Endothelial cell of hepatic sinusoid (primary cell): Measurements from ENCODE around the gene KDM2A.
"Not testable (repeated sequence)": the region's sequence is repeated elsewhere in the genome, so short reads cannot be mapped to it uniquely, and the experiment has no call there.

ENCODE experiments used
- in situ Hi-C: cut with HindIII; loops from 2 replicates; pipeline ENCODE4 v1.10.0; 2017; ENCODE audit warnings: low sequenced_read_pairs

The KDM2A gene

DNA sequence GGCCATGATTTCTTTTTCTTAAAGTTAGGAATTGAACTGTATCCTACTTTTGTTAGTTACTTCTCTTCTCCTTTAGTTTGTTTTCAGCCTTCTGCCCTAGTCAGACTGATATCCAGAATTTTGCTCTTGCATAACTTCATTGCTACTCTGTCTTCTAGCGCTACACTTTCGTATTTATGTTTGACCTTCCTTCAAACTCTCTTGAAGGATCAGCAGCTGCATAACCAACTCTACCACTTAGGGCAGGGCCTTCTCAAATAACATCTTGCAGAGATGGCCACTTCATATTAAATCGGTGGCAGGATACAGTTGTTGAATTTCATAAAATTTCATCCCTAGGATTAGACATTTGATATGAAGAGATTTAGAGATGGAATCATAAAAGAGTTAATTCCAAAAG, 43.9 kb downstream of the KDM2A start:
- in situ Hi-C loops: no loop called here

DNA sequence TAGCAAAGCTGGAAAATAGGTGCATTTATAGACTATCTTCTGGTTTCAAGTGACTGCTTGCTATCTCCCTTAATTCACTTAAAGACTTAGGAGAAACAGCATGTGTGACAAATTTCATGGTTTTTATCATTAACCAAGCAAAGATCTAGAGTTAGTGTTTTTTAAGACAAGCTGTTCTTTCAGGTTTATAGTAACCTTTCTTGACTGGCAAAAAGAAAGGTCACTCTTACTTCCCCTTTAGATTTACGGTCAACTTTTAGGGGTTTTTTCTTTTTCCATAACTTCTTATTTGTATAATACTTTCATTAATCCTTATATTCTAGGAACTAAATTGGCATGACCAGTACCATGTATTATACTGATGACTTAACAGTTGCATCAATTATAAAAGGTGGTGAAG, 46.6 kb downstream of the KDM2A start:
- in situ Hi-C loops: no loop called here

DNA sequence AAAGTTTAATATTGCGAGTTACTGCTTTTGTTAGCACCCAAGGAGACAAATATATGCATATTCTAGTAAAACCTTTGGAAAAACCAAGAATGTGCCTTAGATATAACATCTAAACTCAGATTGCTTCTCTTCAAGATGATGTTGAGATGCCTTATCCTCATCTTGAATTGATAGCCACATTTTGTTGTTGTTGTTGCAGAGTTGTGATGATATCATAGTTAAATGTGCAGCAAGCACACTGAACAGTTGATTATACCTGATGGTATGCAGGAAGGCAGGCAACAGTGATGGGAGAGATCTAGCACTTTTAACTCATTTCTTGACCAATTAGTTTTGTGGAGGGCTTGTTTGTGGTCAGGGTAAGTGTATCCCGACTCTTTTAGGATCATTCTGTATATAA, 48.0 kb downstream of the KDM2A start:
- in situ Hi-C loops: no loop called here

DNA sequence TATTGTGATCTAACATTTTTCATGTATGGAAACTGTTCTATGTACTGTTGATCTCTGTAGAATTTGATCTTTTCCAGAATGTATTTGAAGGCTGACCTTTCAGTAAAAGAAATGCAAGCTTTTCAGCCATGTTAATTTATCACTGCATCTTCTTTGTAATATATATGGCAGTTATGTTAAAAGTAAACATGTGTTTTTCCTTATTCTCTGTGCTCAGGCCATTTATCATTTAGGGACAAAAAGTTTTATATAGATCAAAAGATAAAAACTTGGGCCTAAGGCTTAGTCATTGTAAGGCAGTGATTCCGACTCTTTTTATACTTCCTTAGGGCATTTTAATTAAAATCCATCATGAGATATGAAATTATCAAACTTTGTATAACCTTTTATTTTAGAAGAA, 48.7 kb downstream of the KDM2A start:
- in situ Hi-C loops: no loop called here

DNA sequence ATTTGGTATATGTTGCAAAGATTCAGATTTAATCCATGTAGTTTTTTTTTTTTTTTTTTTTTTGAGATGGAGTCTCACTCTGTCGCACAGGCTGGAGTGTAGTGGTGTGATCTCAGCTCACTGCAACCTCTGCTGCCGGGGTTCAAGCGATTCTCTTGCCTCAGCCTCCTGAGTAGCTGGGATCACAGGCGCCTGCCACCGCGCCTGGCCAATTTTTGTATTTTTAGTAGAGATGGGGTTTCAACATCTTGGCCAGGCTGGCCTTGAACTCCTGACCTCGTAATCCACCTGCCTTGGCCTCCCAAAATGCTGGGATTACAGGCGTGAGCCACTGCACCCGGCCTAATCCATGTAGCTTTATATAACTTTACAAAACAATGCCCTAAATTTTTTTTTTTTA, 49.8 kb downstream of the KDM2A start:
- in situ Hi-C loops: not testable (repeated sequence)

DNA sequence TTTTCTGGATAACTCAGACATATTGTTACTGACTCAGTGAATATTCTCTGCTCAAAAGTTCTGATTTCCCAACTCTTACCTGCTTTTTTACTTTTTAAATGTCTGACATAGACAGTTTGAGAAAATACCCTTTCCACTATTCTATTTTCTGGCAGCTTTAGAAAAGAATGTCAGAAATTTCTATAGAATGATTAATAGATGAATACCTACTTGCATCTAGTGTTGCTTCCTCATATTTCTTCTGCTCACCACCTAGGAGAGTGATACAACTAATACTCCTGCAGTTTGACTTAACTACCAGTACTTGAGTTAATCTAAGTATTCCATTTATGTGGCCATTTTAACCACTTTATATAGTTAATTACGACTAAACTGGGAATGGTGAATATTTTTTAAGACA, 55.2 kb downstream of the KDM2A start:
- in situ Hi-C loops: no loop called here

DNA sequence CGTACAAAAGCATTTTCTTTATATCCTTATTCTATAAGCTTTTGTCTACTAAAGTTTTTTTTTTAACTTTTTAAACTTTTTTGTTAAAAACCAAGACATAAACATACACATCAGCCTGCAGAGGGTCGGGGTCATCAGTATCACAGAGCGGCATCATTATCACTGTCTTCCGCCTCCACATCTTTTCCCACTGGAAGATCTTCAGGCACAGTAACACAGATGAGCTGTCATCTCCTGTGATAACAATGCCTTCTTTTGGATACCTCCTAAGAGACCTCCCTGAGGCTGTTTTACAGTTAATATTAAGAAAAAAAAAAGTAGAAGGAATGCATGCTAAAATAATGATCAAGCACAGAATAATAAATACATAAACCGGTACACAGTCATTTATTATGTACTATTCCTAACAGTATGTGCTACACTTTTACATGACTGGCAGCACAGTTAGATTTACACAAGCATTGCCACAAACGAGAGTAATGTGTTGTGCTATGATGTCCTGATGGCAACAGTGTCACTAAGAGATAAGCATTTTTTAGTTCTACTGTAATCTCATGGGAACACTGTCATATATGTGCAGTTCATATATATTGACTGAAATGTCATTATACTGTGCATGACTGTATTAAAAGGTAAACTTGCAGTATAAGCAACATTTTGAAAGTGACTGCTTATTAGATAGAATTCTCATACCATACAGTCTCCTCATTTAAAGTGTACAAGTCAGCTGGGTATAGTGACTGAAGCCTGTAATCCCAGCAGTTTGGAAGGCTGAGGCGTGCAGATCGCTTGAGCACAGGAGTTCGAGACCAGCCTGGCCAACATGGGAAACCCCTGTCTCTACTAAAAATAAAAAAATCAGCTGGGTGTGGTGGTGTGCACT, 58.6 kb downstream of the KDM2A start:
- in situ Hi-C loops: loop anchor here (5.0 kb wide), 2 partner anchors 50 to 55 kb away; no protein-coding TSS in a partner anchor

DNA sequence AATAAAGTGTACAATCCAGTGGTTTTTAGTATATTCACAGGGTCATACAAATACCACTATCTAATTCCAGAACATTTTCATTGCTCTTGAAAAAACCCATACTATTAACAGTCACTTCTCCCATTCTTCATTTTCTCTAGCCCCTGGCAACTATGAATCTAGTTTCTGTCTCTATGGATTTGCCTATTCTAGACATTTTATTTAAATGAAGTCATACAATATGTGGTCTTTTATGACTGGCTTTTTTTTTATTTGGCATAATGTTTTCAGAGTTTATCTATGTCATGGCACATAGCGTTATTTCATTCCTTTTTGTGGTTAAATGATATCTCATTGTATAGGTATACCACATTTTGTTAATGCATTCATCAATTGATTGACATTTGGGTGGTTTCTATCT, 59.4 kb downstream of the KDM2A start:
- in situ Hi-C loops: loop anchor here (5.0 kb wide), 2 partner anchors 51 to 54 kb away; no protein-coding TSS in a partner anchor

DNA sequence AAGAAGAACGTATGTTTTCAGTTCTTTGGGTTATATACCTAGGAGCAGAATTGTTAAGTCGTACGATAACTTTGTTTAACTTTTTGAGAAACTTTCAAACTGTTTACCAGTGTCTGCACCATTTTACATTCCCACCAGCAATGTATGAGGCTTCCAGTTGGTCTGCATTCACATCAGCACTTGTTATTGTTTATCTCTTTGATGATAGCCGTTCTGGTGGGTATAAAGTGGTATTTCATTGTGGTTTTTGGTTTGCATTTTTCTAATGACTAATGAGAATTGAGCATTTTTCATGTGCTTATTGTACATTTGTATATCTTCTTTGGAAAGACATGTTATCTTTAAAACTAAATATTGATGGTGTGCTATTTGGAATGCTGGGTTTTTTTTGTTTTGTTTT, 59.8 kb downstream of the KDM2A start:
- in situ Hi-C loops: loop anchor here (5.0 kb wide), 2 partner anchors 52 to 53 kb away; no protein-coding TSS in a partner anchor

DNA sequence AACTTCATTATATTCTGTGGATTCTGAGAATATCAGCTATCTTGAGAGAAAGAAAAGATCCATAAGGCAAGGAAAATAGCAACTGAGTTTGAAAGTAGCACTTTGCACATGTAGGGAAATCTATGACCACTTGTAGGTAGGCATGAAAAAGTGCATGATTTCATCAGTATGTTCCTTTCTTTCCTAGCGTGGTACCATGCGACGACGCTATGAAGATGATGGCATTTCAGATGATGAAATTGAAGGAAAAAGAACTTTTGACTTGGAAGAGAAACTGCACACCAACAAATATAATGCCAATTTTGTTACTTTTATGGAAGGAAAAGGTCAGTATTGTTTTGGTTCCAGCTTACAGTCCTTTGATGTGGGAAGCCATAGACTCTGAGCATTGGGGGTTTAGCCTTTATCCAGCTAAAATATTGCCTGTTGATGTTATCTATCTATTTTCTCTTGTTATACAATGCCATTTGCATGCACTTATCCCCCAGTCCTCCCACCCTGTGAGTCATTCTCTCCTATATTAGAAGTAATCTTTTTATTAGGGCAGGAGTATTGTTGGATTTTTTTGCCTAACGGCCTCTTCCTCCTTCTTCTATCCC, 60.9 kb downstream of the KDM2A start:
- in situ Hi-C loops: loop anchor here (5.0 kb wide), 2 partner anchors 52 to 53 kb away; no protein-coding TSS in a partner anchor

DNA sequence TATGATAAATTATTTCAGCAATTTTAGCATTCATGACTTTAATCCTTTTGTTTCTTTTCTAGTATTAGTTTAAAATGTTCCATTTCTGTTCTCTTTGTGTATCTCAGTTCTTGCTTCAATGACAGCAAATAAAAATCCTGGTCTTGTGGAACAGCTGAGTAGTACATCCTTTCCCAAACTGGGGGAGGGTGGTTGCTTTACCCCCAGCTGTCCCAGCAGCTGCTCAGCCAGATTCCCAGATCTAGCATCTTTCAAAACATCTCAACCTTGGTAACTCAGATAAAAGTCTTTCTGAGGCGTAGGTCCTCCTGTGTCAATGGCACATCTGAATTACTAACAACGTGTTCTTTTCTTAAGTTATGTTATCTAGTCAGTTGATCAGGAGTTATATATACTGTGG, 75.0 kb downstream of the KDM2A start:
- in situ Hi-C loops: no loop called here

DNA sequence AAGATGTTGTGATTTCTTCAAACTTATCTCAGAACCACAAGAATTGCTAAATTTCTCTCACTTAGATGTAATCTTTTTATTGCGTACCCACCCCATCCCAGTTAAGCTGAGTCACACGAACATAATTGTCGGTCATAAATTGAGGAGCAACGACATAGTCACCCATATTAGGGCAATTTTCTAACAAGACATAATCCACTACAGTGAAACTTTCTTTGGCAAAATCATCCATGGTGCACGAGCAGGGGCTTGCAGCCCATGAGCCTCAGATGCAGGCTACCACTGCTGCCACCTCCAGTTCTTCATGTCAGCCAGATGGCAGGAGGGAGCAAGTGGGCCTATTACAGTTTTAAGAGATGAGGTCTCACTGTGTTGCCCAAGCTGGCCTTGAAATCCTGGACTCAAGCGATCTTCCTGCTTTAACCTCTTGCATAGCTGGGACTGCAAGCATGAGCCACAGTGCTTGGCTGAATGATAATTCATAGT, 77.0 kb downstream of the KDM2A start:
- in situ Hi-C loops: no loop called here

DNA sequence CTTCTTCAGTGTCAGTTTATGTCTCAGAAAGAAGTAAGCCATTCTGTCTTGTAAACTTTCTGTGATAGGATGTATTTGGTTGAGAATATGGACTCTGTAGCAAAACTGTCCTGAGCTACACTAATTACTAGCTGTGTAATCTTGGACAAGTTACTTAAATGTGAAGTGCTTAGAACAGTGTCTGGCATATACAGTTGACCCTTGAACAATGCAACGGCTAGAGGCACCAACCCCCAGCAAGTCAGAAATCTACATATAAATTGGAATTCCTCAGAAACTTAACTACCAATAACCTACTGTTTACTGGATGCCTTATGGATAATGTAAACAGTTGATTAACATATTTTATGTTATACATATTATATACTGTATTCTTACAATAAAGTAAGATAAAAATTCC, 78.5 kb downstream of the KDM2A start:
- in situ Hi-C loops: no loop called here

DNA sequence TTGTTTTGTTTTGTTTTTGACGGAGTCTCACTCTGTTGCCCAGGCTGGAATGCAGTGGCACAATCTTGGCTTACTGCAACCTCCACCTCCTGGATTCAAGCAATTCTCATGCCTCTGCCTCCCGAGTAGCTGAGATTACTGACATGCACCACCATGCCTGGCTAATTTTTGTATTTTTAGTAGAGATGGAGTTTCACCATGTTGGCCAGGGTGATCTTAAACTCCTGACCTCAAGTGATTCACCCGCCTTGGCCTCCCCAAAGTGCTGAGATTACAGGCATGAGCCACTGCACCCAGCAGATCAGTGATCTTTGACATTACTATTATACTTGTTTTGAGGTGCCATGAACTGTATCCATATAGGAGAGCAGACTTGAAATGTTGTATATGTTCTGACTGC, 79.7 kb downstream of the KDM2A start:
- in situ Hi-C loops: not testable (repeated sequence)

DNA sequence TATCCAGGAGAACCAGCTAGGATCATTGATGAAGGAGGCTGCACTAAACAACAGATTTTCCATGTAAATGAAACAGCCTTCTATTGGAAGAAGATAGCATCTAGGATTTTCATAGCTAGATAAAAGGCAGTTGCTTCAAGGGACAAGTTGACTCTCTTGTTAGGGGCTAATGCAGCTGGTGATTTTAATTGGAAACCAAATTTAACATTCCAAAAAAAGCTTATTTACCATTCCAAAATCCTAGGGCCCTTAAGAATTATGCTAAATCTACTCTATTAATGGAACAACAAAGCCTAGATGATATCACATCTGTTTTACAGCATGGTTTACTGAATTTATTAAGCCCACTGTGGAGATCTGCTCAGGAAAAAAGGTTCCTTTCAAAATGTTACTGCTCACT, 80.7 kb downstream of the KDM2A start:
- in situ Hi-C loops: no loop called here

DNA sequence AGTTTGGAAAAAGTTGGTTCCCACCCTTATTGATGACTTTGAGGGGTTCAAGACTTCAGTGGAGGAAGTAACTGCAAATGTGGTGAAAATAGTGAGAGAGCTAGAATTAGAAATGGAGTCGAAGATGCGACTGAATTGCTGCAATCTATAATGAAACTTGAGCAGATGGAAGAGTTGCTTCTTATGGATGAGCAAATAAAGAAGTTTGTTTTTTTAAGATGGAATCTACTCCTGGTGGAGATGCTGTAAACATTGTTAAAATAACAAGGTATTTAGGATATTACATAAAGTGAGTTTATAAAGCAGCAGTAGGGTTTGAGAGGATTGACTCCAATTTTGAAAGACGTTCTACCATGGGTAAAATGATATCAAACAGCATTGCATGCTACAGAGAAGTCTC, 83.0 kb downstream of the KDM2A start:
- in situ Hi-C loops: no loop called here

DNA sequence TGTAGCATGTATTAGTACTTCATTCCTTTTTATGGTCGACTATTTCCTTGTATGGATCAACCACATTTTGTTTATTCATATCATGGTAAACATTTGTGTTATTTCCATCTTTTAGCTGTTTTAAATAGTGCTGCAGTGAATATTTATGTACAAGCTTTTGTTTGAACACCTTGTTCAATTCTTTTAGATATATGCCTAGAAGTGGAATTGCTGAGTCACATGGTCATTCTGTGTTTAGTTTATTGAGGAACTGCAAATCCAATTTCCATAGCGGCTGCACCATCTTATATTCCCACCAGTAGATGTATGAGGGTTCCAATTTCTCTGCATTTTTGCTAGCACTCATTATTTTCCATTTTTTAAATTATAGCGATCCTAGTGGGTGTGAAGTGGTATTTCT, 85.8 kb downstream of the KDM2A start:
- in situ Hi-C loops: no loop called here

DNA sequence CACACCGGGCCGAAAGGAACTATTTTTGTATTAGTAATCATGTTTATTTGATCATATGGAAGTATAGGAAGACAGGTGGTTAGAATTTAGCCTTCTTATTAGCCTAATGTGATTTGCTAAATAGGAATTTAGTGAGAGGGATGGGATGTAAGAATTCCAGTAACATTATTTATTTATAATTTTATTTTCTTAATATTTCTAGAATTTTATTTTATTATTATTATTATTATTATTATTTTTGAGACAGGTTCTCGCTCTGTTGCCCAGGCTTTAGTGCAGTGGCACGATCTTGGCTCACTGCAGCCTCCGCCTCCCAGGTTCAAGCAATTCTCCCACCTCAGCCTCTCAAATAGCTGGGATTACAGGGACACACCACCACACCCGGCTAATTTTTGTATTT, 90.2 kb downstream of the KDM2A start:
- in situ Hi-C loops: not testable (repeated sequence)

DNA sequence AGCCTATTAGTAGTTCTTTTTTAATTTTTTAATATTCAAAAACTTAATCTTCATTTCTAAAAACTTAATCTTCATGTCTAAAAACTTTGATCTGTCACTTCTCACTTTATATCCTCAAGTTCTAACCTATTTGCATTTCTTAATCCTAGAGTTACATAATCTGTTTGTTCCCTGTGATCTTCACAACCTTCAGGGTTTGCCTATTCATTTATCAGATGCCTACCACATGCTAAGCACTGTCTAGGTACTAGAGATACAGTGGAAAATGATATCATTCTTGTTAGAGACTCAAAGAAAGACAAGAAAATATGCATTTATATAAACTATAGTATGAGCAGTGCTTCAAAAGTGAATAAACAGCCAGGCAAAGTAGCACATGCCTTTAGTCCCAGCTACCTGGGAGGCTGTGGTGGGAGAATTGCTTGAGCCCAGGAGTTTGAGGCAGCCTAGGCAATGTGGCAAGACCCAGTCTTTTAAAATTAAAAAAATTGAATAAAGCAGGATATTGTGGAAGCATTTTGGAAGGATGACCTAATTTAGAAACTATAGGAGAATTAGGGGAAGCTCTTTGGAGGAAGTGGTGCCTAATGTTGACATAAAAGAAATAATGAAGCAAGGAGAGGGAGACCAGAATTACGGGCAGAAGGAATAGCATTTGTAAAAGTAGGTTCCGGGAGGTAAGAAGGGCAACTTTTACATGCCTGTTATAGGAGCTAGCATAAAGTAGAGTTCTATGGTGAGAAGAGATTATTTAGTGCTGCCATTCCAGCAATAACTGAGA, 92.8 kb downstream of the KDM2A start:
- in situ Hi-C loops: no loop called here

DNA sequence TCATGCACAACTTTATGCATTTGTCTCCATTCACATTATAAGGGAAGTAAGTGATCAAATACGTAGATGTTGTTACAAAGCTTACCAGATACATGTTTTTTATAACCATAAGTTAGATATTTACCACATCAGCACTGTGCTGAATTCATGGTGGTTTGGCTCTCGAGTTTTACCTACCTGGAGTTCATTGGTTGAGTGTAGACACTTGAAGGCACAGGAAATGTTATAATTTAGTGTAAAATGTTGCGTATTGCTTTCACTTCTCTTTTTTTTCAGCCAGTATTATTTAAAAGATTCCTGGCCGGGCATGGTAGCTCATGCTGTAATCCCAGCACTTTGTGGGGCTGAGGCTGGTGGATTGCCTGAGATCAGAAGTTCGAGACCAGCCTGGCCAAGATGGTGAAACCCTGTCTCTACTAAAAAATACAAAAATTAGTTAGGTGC, 94.1 kb downstream of the KDM2A start:
- in situ Hi-C loops: no loop called here

DNA sequence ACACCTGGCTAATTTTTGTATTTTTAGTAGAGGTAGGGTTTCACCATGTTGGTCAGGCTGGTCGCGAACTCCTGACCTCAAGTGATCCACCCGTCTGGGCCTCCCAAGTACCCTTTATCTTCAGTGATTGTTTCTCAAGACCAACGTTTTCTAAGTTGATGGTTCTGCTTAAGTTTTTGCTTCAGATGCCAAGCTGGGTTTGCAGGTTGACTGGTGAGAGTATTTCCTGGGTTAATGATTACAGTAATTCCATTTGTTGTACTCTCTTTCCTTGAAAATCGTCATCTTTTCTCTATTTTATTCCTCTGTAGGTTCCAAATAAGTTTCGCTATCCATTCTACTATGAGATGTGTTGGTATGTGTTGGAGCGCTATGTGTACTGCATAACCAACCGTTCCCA, 108.7 kb downstream of the KDM2A start:
- in situ Hi-C loops: no loop called here
